GM23338 (cell line): ENCODE measurements around the gene MTHFD2. TPM values are rescaled to one million over a fixed set of nuclear protein-coding genes. Genes with fewer than 3 reads are reported as not detected.

Experiments
- ATAC-seq: fragments of 200-7000 bp; cut with Tn5 transposase; 3 replicates; pipeline ENCODE4 v1.9.1; 2020
- DNase-seq: peaks from one replicate; pipeline ENCODE4 v3.0.0-alpha.2; 2015; ENCODE audit warnings: low spot score
- H2AFZ ChIP-seq: fragments of 200-600 bp; sonication (generic); 2 replicates; pipeline ENCODE4 v1.8.0; 2016; ENCODE audit warnings: antibody characterized with exemption, mild to moderate bottlenecking, moderate library complexity
- H3F3A ChIP-seq: fragments of 200-600 bp; sonication (generic); replicated peaks from 2 replicates; pipeline ENCODE4 v1.8.0; 2017; ENCODE audit warnings: antibody characterized with exemption, mixed run types, low read depth
- H3K27ac ChIP-seq: fragments of 200-600 bp; sonication (generic); 2 replicates; pipeline ENCODE4 v1.6.1; 2016; ENCODE audit warnings: low read depth
- H3K27me3 ChIP-seq: fragments of 200-600 bp; sonication (generic); 2 replicates; pipeline ENCODE4 v1.8.0; 2016; ENCODE audit warnings: mild to moderate bottlenecking, mixed run types, moderate library complexity; ENCODE audit not compliant: insufficient read depth
- H3K36me3 ChIP-seq: fragments of 200-600 bp; sonication (generic); 2 replicates; pipeline ENCODE4 v1.8.0; 2016; ENCODE audit warnings: mild to moderate bottlenecking; ENCODE audit not compliant: insufficient read depth
- H3K4me1 ChIP-seq: fragments of 200-600 bp; sonication (generic); 2 replicates; pipeline ENCODE4 v1.8.0; 2016; ENCODE audit warnings: mild to moderate bottlenecking, moderate library complexity; ENCODE audit not compliant: insufficient read depth
- H3K4me2 ChIP-seq: fragments of 200-600 bp; sonication (generic); 2 replicates; pipeline ENCODE4 v1.7.1; 2017; ENCODE audit warnings: mixed run types
- H3K4me3 ChIP-seq: fragments of 200-600 bp; sonication (generic); 2 replicates; pipeline ENCODE4 v1.6.1; 2016; ENCODE audit warnings: mixed run types
- H3K79me2 ChIP-seq: fragments of 200-600 bp; sonication (generic); replicated peaks from 2 replicates; pipeline ENCODE4 v1.8.0; 2017; ENCODE audit warnings: mild to moderate bottlenecking; ENCODE audit not compliant: insufficient read depth
- H3K9me2 ChIP-seq: fragments of 200-600 bp; sonication (generic); 2 replicates; pipeline ENCODE4 v1.8.0; 2017; ENCODE audit not compliant: insufficient read depth
- H4K20me1 ChIP-seq: fragments of 200-600 bp; sonication (generic); replicated peaks from 2 replicates; pipeline ENCODE4 v1.8.0; 2017; ENCODE audit warnings: mild to moderate bottlenecking; ENCODE audit not compliant: insufficient read depth
- H3K27ac Mint-ChIP-seq: 2 replicates; pipeline ENCODE4 v1.8.0; 2020; ENCODE audit warnings: inconsistent platforms, mild to moderate bottlenecking, moderate library complexity, mixed read lengths
- H3K27me3 Mint-ChIP-seq: 3 replicates; pipeline ENCODE4 v1.8.0; 2022; ENCODE audit warnings: low read depth, mild to moderate bottlenecking, moderate library complexity, mixed read lengths, inconsistent platforms; ENCODE audit not compliant: insufficient read depth, poor library complexity
- H3K36me3 Mint-ChIP-seq: 3 replicates; pipeline ENCODE4 v1.8.0; 2021; ENCODE audit warnings: low read depth, mild to moderate bottlenecking, inconsistent platforms, moderate library complexity, mixed read lengths
- H3K4me1 Mint-ChIP-seq: 3 replicates; pipeline ENCODE4 v1.8.0; 2020; ENCODE audit warnings: mild to moderate bottlenecking, inconsistent platforms, mixed read lengths
- H3K4me3 Mint-ChIP-seq: 3 replicates; pipeline ENCODE4 v1.8.0; 2021; ENCODE audit warnings: moderate library complexity, mild to moderate bottlenecking, inconsistent platforms, mixed read lengths
- H3K9me3 Mint-ChIP-seq: 3 replicates; pipeline ENCODE4 v1.8.0; 2020; ENCODE audit warnings: moderate library complexity, mild to moderate bottlenecking, inconsistent platforms, mixed read lengths
- CREB1 ChIP-seq: fragments of 250-450 bp; sonication (Bioruptor Pico); IDR thresholded peaks from 2 replicates; pipeline ENCODE4 v1.5.0; 2020; ENCODE audit warnings: low read depth, mild to moderate bottlenecking, moderate library complexity
- CTCF ChIP-seq, 2 experiments: fragments of 200-600 bp in 1 of 2; sonication (generic) in 1 of 2; conservative IDR thresholded peaks; 2 replicates each; pipeline versions ENCODE4 v1.5.1 to v1.6.1; 2016 to 2017; ENCODE audit warnings: antibody characterized with exemption in 2 of 2, low read depth in 2 of 2, mild to moderate bottlenecking in 2 of 2, moderate library complexity in 1 of 2
- ETS1 ChIP-seq: IDR thresholded peaks from 2 replicates; pipeline ENCODE4 v1.6.1; 2016; ENCODE audit warnings: antibody characterized with exemption
- NANOG ChIP-seq: IDR thresholded peaks from 2 replicates; pipeline ENCODE4 v1.6.1; 2016; ENCODE audit warnings: antibody characterized with exemption, borderline replicate concordance
- REST ChIP-seq: IDR thresholded peaks from one replicate; pipeline ENCODE4 v1.6.1; 2018; ENCODE audit warnings: antibody characterized with exemption; ENCODE audit not compliant: unreplicated experiment
- ZNF114 ChIP-seq: fragments of 250-450 bp; sonication (Bioruptor Pico); IDR thresholded peaks from 2 replicates; pipeline ENCODE4 v1.5.0; 2020; ENCODE audit warnings: mild to moderate bottlenecking, moderate library complexity
- polyA plus RNA-seq: library from polyadenylated mRNA; unstranded; fragments of >200 nt; fragmentation: Nextera tagmentation; extraction: Ambion mirVana; gene quantifications from 2 replicates; pipeline ENCODE4 v1.2.1, GENCODE V29; 2016
- total RNA-seq: library from RNA; depleted of rRNA; stranded (reverse); fragments of >200 nt; shearing (Covaris generic); gene quantifications from 2 replicates; pipeline ENCODE4 v1.2.3, GENCODE V29; 2014

The MTHFD2 gene
- total and polyA plus RNA-seq, 2 experiments from 2014 or later, result 279 to 281 TPM

- Mint-ChIP-seq H3K27ac (no peak overlapping the region), H3K4me3 (no peak overlapping the region), H3K36me3 (no peaks in the 10 kb centered on the region; the same call in 1 of the 3 replicates), H3K9me3 (no peaks in the 10 kb centered on the region; the same call in 2 of the 3 replicates), H3K4me1 (peaks cover 23% of the 10 kb centered on the region), H3K27me3 (peaks cover 30% of the 10 kb centered on the region)
- H3K4me2 ChIP-seq, result no peak overlapping the region
- H2AFZ ChIP-seq, result no peak overlapping the region
- TF ChIP-seq ZNF114 (CRISPR knock-in tag) (no peak), CREB1 (CRISPR knock-in tag) (no peak), NANOG (no peak)
- DNase-seq (no peak), ATAC-seq (peak; percentile 10)
- H3K79me2 ChIP-seq, result no peaks in the 10 kb centered on the region
- no peaks in the 10 kb centered on the region for H3K36me3 ChIP-seq
- H3K27ac ChIP-seq, result no peak overlapping the region
- H3K27me3 ChIP-seq, result no peaks in the 10 kb centered on the region
- peaks cover 11% of the 10 kb centered on the region for H3K9me2 ChIP-seq
- peaks cover 3% of the 10 kb centered on the region; the same call in 1 of the 2 replicates for H4K20me1 ChIP-seq
- 0 out of 2 replicates have a peak, but pooled peaks cover 5% of the 10 kb centered on the region for H3K4me1 ChIP-seq
- no peak overlapping the region for H3K4me3 ChIP-seq
- peaks cover 15% of the 10 kb centered on the region; the same call in 1 of the 2 replicates for H3F3A ChIP-seq
Measured at GRCh38 chr2:74226648-74227213, 28.3 kb downstream of the MTHFD2 start.

- no peaks in the 10 kb centered on the region for H3K36me3 Mint-ChIP-seq
- no peaks in the 10 kb centered on the region; the same call in 2 of the 3 replicates for H3K9me3 Mint-ChIP-seq
- H3K79me2 ChIP-seq, result no peaks in the 10 kb centered on the region
- 0 out of 2 replicates have a peak, but pooled peaks cover 3% of the 10 kb centered on the region for H3K9me2 ChIP-seq
- DNase-seq (peak; percentile 73), ATAC-seq (peak; percentile 62)
- H4K20me1 ChIP-seq, result no peaks in the 10 kb centered on the region
- H3K27me3 Mint-ChIP-seq, result peaks cover 24% of the 10 kb centered on the region
- H3K36me3 ChIP-seq, result no peaks in the 10 kb centered on the region
- H3K4me1 ChIP-seq, result 0 out of 2 replicates have a peak, but pooled peaks cover 5% of the 10 kb centered on the region
- H3K4me3 ChIP-seq, result no peak overlapping the region
- no peaks in the 10 kb centered on the region for H3K27me3 ChIP-seq
- no peak overlapping the region for H2AFZ ChIP-seq
- H3K4me1 Mint-ChIP-seq, result peaks cover 23% of the 10 kb centered on the region
- TF ChIP-seq CTCF (conservative IDR thresholded peaks at IDR 0.05; ENCODE audit: low read depth in 2 of 2) (peak; percentile 16 to 34; a peak in 2 of 4 replicates), ZNF114 (CRISPR knock-in tag) (no peak)
- H3K4me2 ChIP-seq, result no peak overlapping the region
- H3K27ac ChIP-seq, result no peak overlapping the region
- H3K4me3 Mint-ChIP-seq, result no peak overlapping the region
- H3K27ac Mint-ChIP-seq, result no peak overlapping the region
- H3F3A ChIP-seq, result peaks cover 7% of the 10 kb centered on the region; the same call in 1 of the 2 replicates
Measured at GRCh38 chr2:74227646-74228045, 29.2 kb downstream of the MTHFD2 start.

- Histone ChIP-seq H3K4me2 (no peak overlapping the region), H3K4me3 (no peak overlapping the region), H3K27me3 (no peaks in the 10 kb centered on the region), H3K4me1 (0 out of 2 replicates have a peak, but pooled peaks cover 5% of the 10 kb centered on the region), H2AFZ (no peak overlapping the region), H3K27ac (no peak overlapping the region), H3F3A (0 out of 2 replicates have a peak, but pooled peaks cover 6% of the 10 kb centered on the region), H4K20me1 (no peaks in the 10 kb centered on the region), H3K9me2 (no peaks in the 10 kb centered on the region), H3K36me3 (no peaks in the 10 kb centered on the region), H3K79me2 (no peaks in the 10 kb centered on the region)
- peaks cover 26% of the 10 kb centered on the region for H3K4me1 Mint-ChIP-seq
- no peak overlapping the region for H3K27ac Mint-ChIP-seq
- peak; percentile 67 for DNase-seq
- H3K36me3 Mint-ChIP-seq, result no peaks in the 10 kb centered on the region
- H3K9me3 Mint-ChIP-seq, result no peaks in the 10 kb centered on the region; the same call in 2 of the 3 replicates
- peaks cover 17% of the 10 kb centered on the region for H3K27me3 Mint-ChIP-seq
- ATAC-seq, result peak; percentile 56
- no peak overlapping the region for H3K4me3 Mint-ChIP-seq
- TF ChIP-seq ETS1, result no peak
- TF ChIP-seq ZNF114 (CRISPR knock-in tag), result no peak
- no peak for TF ChIP-seq REST
Measured at GRCh38 chr2:74228772-74229171, 30.4 kb downstream of the MTHFD2 start.
